AG08395 (cell line): ENCODE results near the gene PRH1.

Experiments
- DNase-seq: peaks from one replicate; pipeline ENCODE4 v3.0.0; 2012; ENCODE audit warnings: mixed read lengths, low spot score

PRH1 gene

DNA sequence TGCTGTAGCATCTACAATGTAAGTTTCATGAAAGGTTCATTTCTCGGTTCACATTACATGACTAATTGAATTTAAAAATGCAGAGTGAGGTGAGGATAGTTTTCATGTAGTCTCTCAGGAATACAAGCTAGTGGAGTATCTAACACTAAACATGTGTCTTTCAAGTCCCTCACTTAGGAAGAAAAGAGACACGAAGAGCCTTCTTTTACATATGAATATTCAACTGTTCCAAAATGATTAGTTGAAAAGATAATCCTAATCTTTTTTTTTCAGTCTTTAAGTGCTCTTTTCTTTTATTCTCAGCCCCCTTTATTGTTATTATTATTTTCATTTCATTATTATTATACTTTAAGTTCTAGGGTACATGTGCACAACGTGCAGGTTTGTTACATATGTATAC is 45.6 kb downstream of the PRH1 start:
- no peak for DNase-seq
